H9 (cell line): ENCODE data around the gene TRERF1. TPM values are rescaled to one million over a fixed set of nuclear protein-coding genes. Genes with fewer than 3 reads are reported as not detected.

Experiments used
- DNase-seq: peaks from one replicate; pipeline ENCODE4 v3.0.0-alpha.2; 2017
- H2AFZ ChIP-seq: one replicate; pipeline ENCODE4 v1.6.1; 2013; ENCODE audit warnings: mild to moderate bottlenecking, low read length, control low read depth, moderate library complexity
- H2AK5ac ChIP-seq: 2 replicates; pipeline ENCODE4 v1.6.1; 2013; ENCODE audit warnings: low read length, control low read depth, mixed read lengths; ENCODE audit not compliant: insufficient read length
- H2BK120ac ChIP-seq: one replicate; pipeline ENCODE4 v1.6.1; 2013; ENCODE audit warnings: low read depth, mild to moderate bottlenecking, low read length, control low read depth, inconsistent platforms; ENCODE audit not compliant: poor library complexity, severe bottlenecking
- H2BK12ac ChIP-seq: 2 replicates; pipeline ENCODE4 v1.6.1; 2013; ENCODE audit warnings: low read length, control low read depth, mixed read lengths, low read depth; ENCODE audit not compliant: insufficient read length
- H2BK15ac ChIP-seq: 2 replicates; pipeline ENCODE4 v1.6.1; 2013; ENCODE audit warnings: low read depth, low read length, control low read depth
- H2BK20ac ChIP-seq: one replicate; pipeline ENCODE4 v1.6.1; 2013; ENCODE audit warnings: low read depth, mild to moderate bottlenecking, low read length, control low read depth, inconsistent platforms; ENCODE audit not compliant: poor library complexity, severe bottlenecking
- H2BK5ac ChIP-seq: 2 replicates; pipeline ENCODE4 v1.6.1; 2013; ENCODE audit warnings: low read length, control low read depth, mixed read lengths; ENCODE audit not compliant: insufficient read length
- H3K14ac ChIP-seq: 2 replicates; pipeline ENCODE4 v1.6.1; 2013; ENCODE audit warnings: low read length, control low read depth; ENCODE audit not compliant: insufficient read depth
- H3K18ac ChIP-seq: 2 replicates; pipeline ENCODE4 v1.6.1; 2013; ENCODE audit warnings: low read depth, mild to moderate bottlenecking, mixed read lengths, low read length, control low read depth; ENCODE audit not compliant: insufficient read length
- H3K23ac ChIP-seq: 2 replicates; pipeline ENCODE4 v1.6.1; 2013; ENCODE audit warnings: low read length, control low read depth, mixed read lengths, low read depth; ENCODE audit not compliant: insufficient read length
- H3K23me2 ChIP-seq: 2 replicates; pipeline ENCODE4 v1.6.1; 2013; ENCODE audit warnings: low read depth, mild to moderate bottlenecking, mixed read lengths, low read length, control low read depth; ENCODE audit not compliant: insufficient read length, poor library complexity, severe bottlenecking
- H3K27ac ChIP-seq: 2 replicates; pipeline ENCODE4 v1.5.1; 2013; ENCODE audit warnings: low read length, control low read depth, mixed read lengths, low read depth; ENCODE audit not compliant: insufficient read length
- H3K27me3 ChIP-seq: 2 replicates; pipeline ENCODE4 v1.6.1; 2013; ENCODE audit warnings: low read length, control low read depth, inconsistent platforms; ENCODE audit not compliant: insufficient read depth
- H3K4ac ChIP-seq: 2 replicates; pipeline ENCODE4 v1.6.1; 2013; ENCODE audit warnings: low read depth, mild to moderate bottlenecking, control low read depth, inconsistent platforms, low read length, moderate library complexity
- H3K4me1 ChIP-seq: 2 replicates; pipeline ENCODE4 v1.6.1; 2013; ENCODE audit warnings: low read length, control low read depth, inconsistent platforms; ENCODE audit not compliant: insufficient read depth
- H3K4me2 ChIP-seq: 2 replicates; pipeline ENCODE4 v1.6.1; 2013; ENCODE audit warnings: low read length, control low read depth, mixed read lengths; ENCODE audit not compliant: insufficient read length, insufficient read depth
- H3K56ac ChIP-seq: 2 replicates; pipeline ENCODE4 v1.6.1; 2013; ENCODE audit warnings: low read depth, mild to moderate bottlenecking, mixed read lengths, low read length, control low read depth; ENCODE audit not compliant: insufficient read length
- H3K79me1 ChIP-seq: 2 replicates; pipeline ENCODE4 v1.6.1; 2013; ENCODE audit warnings: low read depth, mild to moderate bottlenecking, moderate library complexity, low read length, control low read depth, inconsistent platforms; ENCODE audit not compliant: insufficient read depth, poor library complexity, severe bottlenecking
- H3K79me2 ChIP-seq: 2 replicates; pipeline ENCODE4 v1.6.1; 2013; ENCODE audit warnings: low read length, control low read depth, inconsistent platforms; ENCODE audit not compliant: insufficient read depth
- H3K9ac ChIP-seq: 2 replicates; pipeline ENCODE4 v1.6.1; 2013; ENCODE audit warnings: low read length, control low read depth, mixed read lengths; ENCODE audit not compliant: insufficient read length; ENCODE audit errors: extremely low read depth
- H3K9me3 ChIP-seq: one replicate; pipeline ENCODE4 v1.6.1; 2013; ENCODE audit warnings: low read depth, low read length, inconsistent platforms; ENCODE audit not compliant: control insufficient read depth
- H3T11ph ChIP-seq: one replicate; pipeline ENCODE4 v1.6.1; 2013; ENCODE audit warnings: mild to moderate bottlenecking, low read length, control low read depth, inconsistent platforms
- H4K20me1 ChIP-seq: one replicate; pipeline ENCODE4 v1.6.1; 2013; ENCODE audit not compliant: control insufficient read depth, insufficient read length, insufficient read depth
- H4K5ac ChIP-seq: 2 replicates; pipeline ENCODE4 v1.6.1; 2013; ENCODE audit warnings: low read depth, mild to moderate bottlenecking, mixed read lengths, low read length, control low read depth; ENCODE audit not compliant: insufficient read length
- H4K8ac ChIP-seq: replicated peaks from 2 replicates; pipeline ENCODE4 v1.6.1; 2013; ENCODE audit warnings: low read length, control low read depth, mixed read lengths, low read depth; ENCODE audit not compliant: insufficient read length
- H4K91ac ChIP-seq: 2 replicates; pipeline ENCODE4 v1.6.1; 2013; ENCODE audit warnings: low read depth, mild to moderate bottlenecking, moderate library complexity, mixed read lengths, low read length, control low read depth; ENCODE audit not compliant: insufficient read length
- H3K27ac Mint-ChIP-seq, 3 experiments: 2 replicates in 2 of 3; 3 replicates in 1 of 3; pipeline ENCODE4 v1.8.0; 2020 to 2021; ENCODE audit warnings: mixed read lengths in 3 of 3, mild to moderate bottlenecking in 1 of 3, moderate library complexity in 1 of 3
- H3K27me3 Mint-ChIP-seq: 2 replicates; pipeline ENCODE4 v1.8.0; 2021; ENCODE audit warnings: low read depth, mild to moderate bottlenecking, moderate library complexity, mixed read lengths
- H3K36me3 Mint-ChIP-seq, 3 experiments: 2 replicates in 2 of 3; 3 replicates in 1 of 3; pipeline ENCODE4 v1.8.0; 2020 to 2021; ENCODE audit warnings: low read depth in 3 of 3, mixed read lengths in 3 of 3; ENCODE audit not compliant: insufficient read depth in 1 of 3
- H3K4me1 Mint-ChIP-seq, 2 experiments: 2 replicates each; pipeline ENCODE4 v1.8.0; 2020; ENCODE audit warnings: mixed read lengths in 2 of 2
- H3K4me3 Mint-ChIP-seq, 2 experiments: 2 replicates in 1 of 2; 3 replicates in 1 of 2; pipeline ENCODE4 v1.8.0; 2020 to 2021; ENCODE audit warnings: mild to moderate bottlenecking in 2 of 2, mixed read lengths in 2 of 2, moderate library complexity in 1 of 2
- H3K9me3 Mint-ChIP-seq, 2 experiments: 2 replicates in 1 of 2; 3 replicates in 1 of 2; pipeline ENCODE4 v1.8.0; 2020; ENCODE audit warnings: mild to moderate bottlenecking in 2 of 2, mixed read lengths in 2 of 2, moderate library complexity in 1 of 2
- CTCF ChIP-seq: fragments of 200-600 bp; sonication (generic); conservative IDR thresholded peaks from 3 replicates; pipeline ENCODE4 v1.8.0; 2021; ENCODE audit warnings: antibody characterized with exemption, mild to moderate bottlenecking
- WGBS: extraction: QIAGEN DNeasy Blood & Tissue Kit; methylation state at CpG from one replicate; pipeline ENCODE4 v1.1.7; 2013; ENCODE audit warnings: missing lambda C conversion rate, low lambda C conversion rate, mixed read lengths; ENCODE audit not compliant: insufficient read length; ENCODE audit errors: extremely low coverage; 5-methylcytosine and 5-hydroxymethylcytosine counted together
- total RNA-seq: library from RNA; stranded (reverse); gene quantifications from 2 replicates; pipeline ENCODE4 v1.2.1, GENCODE V29; 2021

TRERF1 gene
- total RNA-seq, 1 experiment from 2014 or later: 19.7 TPM

- H3K23ac ChIP-seq: no peak overlapping the region
- H3K9me3 ChIP-seq: no peaks in the 10 kb centered on the region
- no peak overlapping the region for H3K27ac ChIP-seq
- no peak for DNase-seq
- H2BK120ac ChIP-seq: no peak overlapping the region
- peaks cover 3 to 11% of the 10 kb centered on the region in 2 experiments; a peak in 2 of 4 replicates for H3K4me1 Mint-ChIP-seq
- no CpG with 5 or more reads among the region's 1 CpG for WGBS
- H3K4me1 ChIP-seq: no peaks in the 10 kb centered on the region
- H3K79me2 ChIP-seq: no peaks in the 10 kb centered on the region
- no peaks in the 10 kb centered on the region for H3K27me3 ChIP-seq
- no peak overlapping the region for H3T11ph ChIP-seq
- no peaks in the 10 kb centered on the region for H3K23me2 ChIP-seq
- no peaks in the 10 kb centered on the region for H3K9me3 Mint-ChIP-seq
- no peak overlapping the region for H2AFZ ChIP-seq
- H3K18ac ChIP-seq: no peak overlapping the region
- no peak overlapping the region for H3K4me3 Mint-ChIP-seq
- H4K20me1 ChIP-seq: no peaks in the 10 kb centered on the region
- no peak overlapping the region for H3K14ac ChIP-seq
- no peak overlapping the region for H3K56ac ChIP-seq
- no peak overlapping the region for H3K9ac ChIP-seq
- H3K27me3 Mint-ChIP-seq: no peaks in the 10 kb centered on the region
- H2BK12ac ChIP-seq: no peak overlapping the region
- H3K27ac Mint-ChIP-seq: no peak overlapping the region
- no peak for TF ChIP-seq CTCF
- H3K79me1 ChIP-seq: peaks cover 4% of the 10 kb centered on the region
- H4K5ac ChIP-seq: no peak overlapping the region
- no peak overlapping the region for H2BK5ac ChIP-seq
- no peak overlapping the region for H4K8ac ChIP-seq
- H2AK5ac ChIP-seq: no peak overlapping the region
- H3K4ac ChIP-seq: no peak overlapping the region
- H2BK15ac ChIP-seq: no peak overlapping the region
- H2BK20ac ChIP-seq: no peak overlapping the region
- no peak overlapping the region for H3K4me2 ChIP-seq
- no peak overlapping the region for H4K91ac ChIP-seq
- H3K36me3 Mint-ChIP-seq: peaks cover 4 to 11% (median 6%) of the 10 kb centered on the region in 3 experiments; a peak in 5 of 7 replicates
These were observed 97.0 kb downstream of the TRERF1 start for GRCh38 chr6:42354702-42355101.
